Activated naive CD4-positive, alpha-beta T cell treated with anti-CD3 and anti-CD28 coated beads, Interleukin-2, amount 50 U/mL, for 24 hours (primary cell): ENCODE measurements around the gene UBE4B.
"Not testable (repeated sequence)": the region's sequence is repeated elsewhere in the genome, so short reads cannot be mapped to it uniquely, and the experiment has no call there.

ENCODE experiments used
- H3K27ac Mint-ChIP-seq: one replicate; pipeline ENCODE4 v1.8.0; 2021; ENCODE audit warnings: mild to moderate bottlenecking, mixed read lengths
- H3K27me3 Mint-ChIP-seq: one replicate; pipeline ENCODE4 v1.8.0; 2021; ENCODE audit warnings: mixed read lengths
- H3K36me3 Mint-ChIP-seq: one replicate; pipeline ENCODE4 v1.8.0; 2021; ENCODE audit warnings: mixed read lengths
- H3K4me1 Mint-ChIP-seq: one replicate; pipeline ENCODE4 v1.8.0; 2021; ENCODE audit warnings: mixed read lengths
- H3K4me3 Mint-ChIP-seq: one replicate; pipeline ENCODE4 v1.8.0; 2021; ENCODE audit warnings: mild to moderate bottlenecking, mixed read lengths
- H3K9me3 Mint-ChIP-seq: one replicate; pipeline ENCODE4 v1.8.0; 2021; ENCODE audit warnings: mixed read lengths

UBE4B gene

GRCh38 chr1:10074852-10075730 lies 42.3 kb downstream of the UBE4B start:
- Mint-ChIP-seq H3K4me1 (peaks cover 19% of the 10 kb centered on the region), H3K36me3 (peaks cover 7% of the 10 kb centered on the region), H3K27ac (peak overlapping the region; percentile 64), H3K4me3 (peak overlapping the region; percentile 15), H3K27me3 (no peaks in the 10 kb centered on the region), H3K9me3 (no peaks in the 10 kb centered on the region)

GRCh38 chr1:10075732-10076131 lies 43.0 kb downstream of the UBE4B start:
- Mint-ChIP-seq H3K4me1 (peaks cover 19% of the 10 kb centered on the region), H3K27me3 (no peaks in the 10 kb centered on the region), H3K27ac (no peak overlapping the region), H3K36me3 (peaks cover 12% of the 10 kb centered on the region), H3K9me3 (no peaks in the 10 kb centered on the region), H3K4me3 (no peak overlapping the region)

- Mint-ChIP-seq H3K27me3 (no peaks in the 10 kb centered on the region), H3K4me1 (peaks cover 19% of the 10 kb centered on the region), H3K4me3 (no peak overlapping the region), H3K36me3 (peaks cover 13% of the 10 kb centered on the region), H3K27ac (no peak overlapping the region), H3K9me3 (no peaks in the 10 kb centered on the region)
Measured at GRCh38 chr1:10078494-10078893, 45.7 kb downstream of the UBE4B start.

DNA sequence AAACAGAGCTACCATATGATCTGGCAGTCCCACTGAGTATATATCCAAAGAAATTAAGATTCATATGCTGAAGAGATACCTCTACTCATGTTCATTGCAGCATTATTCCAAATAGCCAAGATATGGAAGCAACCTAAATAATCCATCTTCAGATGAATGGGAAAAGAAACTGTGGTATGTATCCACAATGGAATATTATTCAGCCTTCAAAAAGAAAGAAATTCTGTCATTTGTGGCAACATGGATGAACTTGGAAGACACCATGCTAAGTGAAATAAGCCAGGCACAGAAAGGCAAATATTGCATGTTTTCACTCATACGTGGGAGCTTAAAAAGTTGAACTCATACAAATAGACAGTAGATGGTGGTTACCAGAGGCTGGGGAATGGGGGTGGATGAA lies 47.8 kb downstream of the UBE4B start:
- Mint-ChIP-seq H3K27ac (no peak overlapping the region), H3K4me1 (peaks cover 8% of the 10 kb centered on the region), H3K36me3 (peaks cover 10% of the 10 kb centered on the region)

GRCh38 chr1:10082785-10083479 lies 50.2 kb downstream of the UBE4B start:
- Mint-ChIP-seq H3K4me1 (peaks cover 8% of the 10 kb centered on the region), H3K4me3 (no peak overlapping the region), H3K36me3 (peaks cover 8% of the 10 kb centered on the region), H3K9me3 (no peaks in the 10 kb centered on the region), H3K27ac (no peak overlapping the region), H3K27me3 (no peaks in the 10 kb centered on the region)

More for the DNA sequence above, 47.8 kb downstream of the UBE4B start:
- H3K4me3 Mint-ChIP-seq: no peak overlapping the region
- no peaks in the 10 kb centered on the region for H3K9me3 Mint-ChIP-seq
- H3K27me3 Mint-ChIP-seq: no peaks in the 10 kb centered on the region

GRCh38 chr1:10084045-10084444 lies 51.3 kb downstream of the UBE4B start:
- peaks cover 9% of the 10 kb centered on the region for H3K36me3 Mint-ChIP-seq

GRCh38 chr1:10085076-10085475 lies 52.3 kb downstream of the UBE4B start:
- H3K4me1 Mint-ChIP-seq: peaks cover 4% of the 10 kb centered on the region
- H3K9me3 Mint-ChIP-seq: no peaks in the 10 kb centered on the region
- H3K27ac Mint-ChIP-seq: no peak overlapping the region
- H3K4me3 Mint-ChIP-seq: no peak overlapping the region
- peaks cover 9% of the 10 kb centered on the region for H3K36me3 Mint-ChIP-seq
- H3K27me3 Mint-ChIP-seq: no peaks in the 10 kb centered on the region

More at GRCh38 chr1:10084045-10084444, 51.3 kb downstream of the UBE4B start:
- Mint-ChIP-seq H3K4me1 (peaks cover 4% of the 10 kb centered on the region), H3K9me3 (no peaks in the 10 kb centered on the region), H3K4me3 (no peak overlapping the region), H3K27ac (peak overlapping the region; percentile 43), H3K27me3 (no peaks in the 10 kb centered on the region)

GRCh38 chr1:10087210-10087609 lies 54.5 kb downstream of the UBE4B start:
- peaks cover 8% of the 10 kb centered on the region for H3K4me1 Mint-ChIP-seq
- H3K4me3 Mint-ChIP-seq: no peak overlapping the region
- no peak overlapping the region for H3K27ac Mint-ChIP-seq
- H3K36me3 Mint-ChIP-seq: peaks cover 5% of the 10 kb centered on the region
- H3K9me3 Mint-ChIP-seq: no peaks in the 10 kb centered on the region
- no peaks in the 10 kb centered on the region for H3K27me3 Mint-ChIP-seq

GRCh38 chr1:10101929-10102328 lies 69.2 kb downstream of the UBE4B start:
- no peak overlapping the region for H3K27ac Mint-ChIP-seq
- H3K4me1 Mint-ChIP-seq: no peaks in the 10 kb centered on the region
- no peak overlapping the region for H3K4me3 Mint-ChIP-seq
- H3K27me3 Mint-ChIP-seq: no peaks in the 10 kb centered on the region
- peaks cover 25% of the 10 kb centered on the region for H3K36me3 Mint-ChIP-seq
- no peaks in the 10 kb centered on the region for H3K9me3 Mint-ChIP-seq

- H3K27me3 Mint-ChIP-seq: no peaks in the 10 kb centered on the region
- no peaks in the 10 kb centered on the region for H3K9me3 Mint-ChIP-seq
- H3K36me3 Mint-ChIP-seq: peaks cover 30% of the 10 kb centered on the region
- no peaks in the 10 kb centered on the region for H3K4me1 Mint-ChIP-seq
- H3K27ac Mint-ChIP-seq: no peak overlapping the region
- no peak overlapping the region for H3K4me3 Mint-ChIP-seq
Measured at GRCh38 chr1:10103193-10103592, 70.4 kb downstream of the UBE4B start.

GRCh38 chr1:10104834-10105233 lies 72.1 kb downstream of the UBE4B start:
- H3K36me3 Mint-ChIP-seq: peaks cover 24% of the 10 kb centered on the region
- no peaks in the 10 kb centered on the region for H3K4me1 Mint-ChIP-seq

GRCh38 chr1:10105484-10105883 lies 72.7 kb downstream of the UBE4B start:
- H3K36me3 Mint-ChIP-seq: peaks cover 24% of the 10 kb centered on the region
- H3K27ac Mint-ChIP-seq: no peak overlapping the region

More at GRCh38 chr1:10104834-10105233, 72.1 kb downstream of the UBE4B start:
- H3K9me3 Mint-ChIP-seq: no peaks in the 10 kb centered on the region
- H3K4me3 Mint-ChIP-seq: no peak overlapping the region
- no peaks in the 10 kb centered on the region for H3K27me3 Mint-ChIP-seq
- H3K27ac Mint-ChIP-seq: no peak overlapping the region

GRCh38 chr1:10106241-10106640 lies 73.5 kb downstream of the UBE4B start:
- Mint-ChIP-seq H3K9me3 (no peaks in the 10 kb centered on the region), H3K36me3 (peaks cover 25% of the 10 kb centered on the region)

More at GRCh38 chr1:10105484-10105883, 72.7 kb downstream of the UBE4B start:
- Mint-ChIP-seq H3K27me3 (no peaks in the 10 kb centered on the region), H3K9me3 (no peaks in the 10 kb centered on the region), H3K4me3 (no peak overlapping the region), H3K4me1 (no peaks in the 10 kb centered on the region)

DNA sequence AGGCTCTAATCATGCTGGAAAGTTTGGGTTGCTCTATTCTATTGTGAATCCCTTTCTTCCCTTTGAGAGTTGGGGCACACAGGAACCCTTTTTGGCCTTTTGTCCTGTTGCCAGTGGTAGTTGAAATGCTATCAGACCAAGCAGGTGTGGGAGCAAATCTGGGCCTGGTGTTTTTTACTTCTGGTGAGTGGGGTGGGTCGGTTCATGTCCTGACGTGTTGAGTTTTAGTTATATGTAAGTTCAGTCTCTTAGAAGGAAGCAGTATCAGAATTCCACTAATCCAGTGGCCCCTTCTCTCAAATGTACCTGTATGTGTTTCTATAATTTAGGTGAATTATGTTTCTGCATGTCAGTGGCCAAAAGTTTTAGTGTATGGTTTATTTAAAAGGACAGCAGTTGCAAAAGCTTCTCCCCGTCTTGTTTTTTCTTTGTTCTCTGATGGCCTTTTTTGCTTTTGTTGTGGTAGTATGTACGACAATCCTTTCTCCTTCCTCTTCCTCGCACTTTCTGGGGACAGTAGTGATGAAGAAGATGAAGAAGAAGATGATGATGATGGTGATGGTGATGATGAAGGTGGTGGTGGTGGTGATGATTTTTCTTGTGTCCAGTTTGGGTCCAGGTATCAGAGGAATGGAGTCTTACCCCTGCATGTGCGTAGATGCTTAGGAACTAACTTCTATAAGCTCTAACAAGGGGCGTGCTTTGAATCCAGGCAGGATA lies 74.2 kb downstream of the UBE4B start:
- Mint-ChIP-seq H3K4me1 (no peaks in the 10 kb centered on the region), H3K27ac (peak overlapping the region; percentile 62), H3K36me3 (peaks cover 25% of the 10 kb centered on the region), H3K9me3 (no peaks in the 10 kb centered on the region), H3K27me3 (no peaks in the 10 kb centered on the region), H3K4me3 (no peak overlapping the region)

More at GRCh38 chr1:10106241-10106640, 73.5 kb downstream of the UBE4B start:
- H3K27ac Mint-ChIP-seq: no peak overlapping the region
- H3K27me3 Mint-ChIP-seq: no peaks in the 10 kb centered on the region
- no peak overlapping the region for H3K4me3 Mint-ChIP-seq
- H3K4me1 Mint-ChIP-seq: no peaks in the 10 kb centered on the region

DNA sequence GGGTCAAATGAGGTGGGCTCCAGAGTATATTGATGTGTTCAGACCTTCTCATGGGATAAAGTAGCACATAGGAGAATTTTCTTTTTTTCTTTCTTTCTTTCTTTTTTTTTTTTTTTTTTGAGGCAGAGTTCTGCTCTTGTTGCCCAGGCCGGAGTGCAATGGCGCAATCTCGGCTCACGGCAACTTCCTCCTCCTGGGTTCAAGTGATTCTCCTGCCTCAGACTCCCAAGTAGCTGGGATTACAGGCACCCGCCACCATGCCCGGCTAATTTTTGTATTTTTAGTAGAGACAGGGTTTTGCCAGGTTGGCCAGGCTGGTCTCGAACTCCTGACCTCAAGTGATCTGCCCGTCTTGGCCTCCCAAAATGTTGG lies 74.7 kb downstream of the UBE4B start:
- H3K9me3 Mint-ChIP-seq, H3K27ac Mint-ChIP-seq, H3K27me3 Mint-ChIP-seq, H3K4me1 Mint-ChIP-seq, H3K4me3 Mint-ChIP-seq: not testable (repeated sequence)
- H3K36me3 Mint-ChIP-seq: peaks cover 25% of the 10 kb centered on the region
